Lung (tissue), 12 donors: ENCODE data around the gene CASP8. TPM values are rescaled to one million over a fixed set of nuclear protein-coding genes. Genes with fewer than 3 reads are reported as not detected.
"Not testable (repeated sequence)": the region's sequence is repeated elsewhere in the genome, so short reads cannot be mapped to it uniquely, and the experiment has no call there.

ENCODE experiments used
- ATAC-seq: fragments of 200-7000 bp; cut with Tn5 transposase; one replicate; pipeline ENCODE4 v1.9.1; 2020; ENCODE audit warnings: moderate number of reproducible peaks; ENCODE audit not compliant: insufficient read depth, low FRiP score
- DNase-seq, 3 donors: peaks; one replicate each; pipeline ENCODE4 v3.0.0-alpha.2; 2013 to 2017
- H3K27ac ChIP-seq, 2 donors: one replicate each; pipeline ENCODE4 v1.5.1; 2013; ENCODE audit warnings: mild to moderate bottlenecking in 2 of 2, moderate library complexity in 2 of 2, control low read depth in 1 of 2, inconsistent platforms in 1 of 2, low read depth in 1 of 2, low read length in 1 of 2
- H3K27me3 ChIP-seq, 3 donors: one replicate each; pipeline ENCODE4 v1.5.1; 2013; ENCODE audit warnings: low read length in 2 of 3; ENCODE audit not compliant: control insufficient read depth in 3 of 3, insufficient read depth in 3 of 3
- H3K36me3 ChIP-seq, 4 donors: one replicate each; pipeline ENCODE4 v1.5.1; 2013; ENCODE audit warnings: low read length in 4 of 4, mild to moderate bottlenecking in 1 of 4, moderate library complexity in 1 of 4; ENCODE audit not compliant: control insufficient read depth in 4 of 4, insufficient read depth in 4 of 4
- H3K4me1 ChIP-seq, 5 donors: one replicate each; pipeline ENCODE4 v1.5.1; 2013; ENCODE audit warnings: low read length in 5 of 5, mild to moderate bottlenecking in 2 of 5, moderate library complexity in 1 of 5; ENCODE audit not compliant: control insufficient read depth in 5 of 5, insufficient read depth in 5 of 5
- H3K4me3 ChIP-seq: one replicate; pipeline ENCODE4 v1.5.1; 2013; ENCODE audit warnings: mild to moderate bottlenecking, control low read depth, moderate library complexity
- H3K9ac ChIP-seq, 2 donors: one replicate each; pipeline ENCODE4 v1.5.1; 2013; ENCODE audit warnings: low read length in 2 of 2, control low read depth in 1 of 2; ENCODE audit not compliant: insufficient read depth in 1 of 2
- H3K9me3 ChIP-seq, 4 donors: one replicate each; pipeline ENCODE4 v1.5.1; 2013; ENCODE audit warnings: low read length in 3 of 4, mild to moderate bottlenecking in 1 of 4, moderate library complexity in 1 of 4; ENCODE audit not compliant: control insufficient read depth in 4 of 4, insufficient read depth in 3 of 4
- CTCF ChIP-seq: IDR thresholded peaks from 2 replicates; pipeline ENCODE4 v1.5.1; 2012; ENCODE audit warnings: mild to moderate bottlenecking; ENCODE audit errors: control extremely low read depth, extremely low read depth
- WGBS, 2 donors: extraction: QIAGEN DNeasy Blood & Tissue Kit; methylation state at CpG; one replicate each; pipeline ENCODE4 v1.1.7; 2013; 5-methylcytosine and 5-hydroxymethylcytosine counted together
- polyA plus RNA-seq, 2 donors: library from polyadenylated mRNA; stranded (reverse); fragments of 200-250 nt; gene quantifications; one replicate each; pipeline ENCODE4 v1.2.1, GENCODE V29; 2013
- total RNA-seq, 2 donors: library from RNA; depleted of rRNA in 1 of 2; stranded (reverse); fragments of >200 nt in 1 of 2; gene quantifications; one replicate each; pipeline ENCODE4 v1.2.1, GENCODE V29; 2014 to 2021
- donor health status: control.
- donor health status: control.
- donor health status: Bipolar disorder and iron deficiency.
- donor health status: healthy.
- donor health status: DM: yes; HTN: yes; CAD: no.

Gene CASP8
- total and polyA plus RNA-seq, 4 donors: 18.2 to 32.3 (median 23.5) TPM

GRCh38 chr2:201280191-201281040 lies 20.1 kb downstream of the CASP8 start:
- no peak for TF ChIP-seq CTCF
- DNase-seq (no peak), ATAC-seq (no peak)
- no peaks in the 10 kb centered on the region for H3K27me3 ChIP-seq
- no peak overlapping the region for H3K4me3 ChIP-seq
- WGBS, 2 donors: 83 to 84% methylated on average over 3 of the region's 3 CpGs
- H3K9ac ChIP-seq: no peak overlapping the region
- H3K4me1 ChIP-seq: no peaks in the 10 kb centered on the region
- no peak overlapping the region for H3K27ac ChIP-seq
- H3K36me3 ChIP-seq: peaks cover 0 to 16% (median 8%) of the 10 kb centered on the region in 4 donors
- no peaks in the 10 kb centered on the region for H3K9me3 ChIP-seq

GRCh38 chr2:201285499-201285898 lies 25.2 kb downstream of the CASP8 start:
- Histone ChIP-seq H3K36me3 (peaks cover 11 to 30% (median 24%) of the 10 kb centered on the region in 4 donors), H3K4me3 (no peak overlapping the region), H3K9ac (no peak overlapping the region), H3K27ac (no peak overlapping the region), H3K4me1 (no peaks in the 10 kb centered on the region), H3K9me3 (no peaks in the 10 kb centered on the region), H3K27me3 (no peaks in the 10 kb centered on the region)
- WGBS, 2 donors: 89 to 92% methylated on average over 1 of the region's 1 CpG
- DNase-seq: peak in 2 of 3 donors; percentile 40 to 68
- TF ChIP-seq CTCF: no peak
- no peak for ATAC-seq

DNA sequence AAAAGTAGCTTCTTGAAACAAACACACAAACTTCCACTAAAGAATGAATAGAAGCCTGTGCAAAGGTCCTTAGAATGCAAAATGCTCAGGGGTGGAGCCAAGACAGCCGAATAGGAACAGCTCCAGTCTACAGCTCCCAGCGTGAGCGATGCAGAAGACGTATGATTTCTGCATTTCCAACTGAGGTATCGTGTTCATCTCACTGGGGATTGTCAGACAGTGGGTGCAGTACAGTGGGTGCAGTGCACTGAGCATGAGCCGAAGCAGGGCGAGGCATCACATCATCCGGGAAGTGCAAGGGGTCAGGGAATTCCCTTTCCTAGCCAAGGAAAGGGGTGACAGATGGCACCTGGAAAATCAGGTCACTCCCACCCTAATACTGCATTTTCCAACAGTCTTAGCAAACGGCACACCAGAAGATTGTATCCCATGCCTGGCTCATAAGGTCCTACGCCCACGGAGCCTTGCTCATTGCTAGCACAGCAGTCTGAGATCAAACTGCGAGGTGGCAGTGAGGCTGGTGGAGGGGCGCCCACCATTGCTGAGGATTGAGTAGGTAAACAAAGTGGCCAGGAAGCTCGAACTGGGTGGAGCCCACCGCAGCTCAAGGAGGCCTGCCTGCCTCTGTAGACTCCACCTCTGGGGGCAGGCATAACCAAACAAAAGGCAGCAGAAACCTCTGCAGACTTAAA lies 30.3 kb downstream of the CASP8 start:
- not testable (repeated sequence) for DNase-seq, ATAC-seq, H3K27ac ChIP-seq, H3K27me3 ChIP-seq, H3K4me1 ChIP-seq, H3K9me3 ChIP-seq, H3K9ac ChIP-seq, H3K4me3 ChIP-seq
- peaks cover 7 to 26% (median 21%) of the 10 kb centered on the region in 4 donors for H3K36me3 ChIP-seq
- WGBS, 2 donors: 89 to 95% methylated on average over 15 of the region's 15 CpGs

DNA sequence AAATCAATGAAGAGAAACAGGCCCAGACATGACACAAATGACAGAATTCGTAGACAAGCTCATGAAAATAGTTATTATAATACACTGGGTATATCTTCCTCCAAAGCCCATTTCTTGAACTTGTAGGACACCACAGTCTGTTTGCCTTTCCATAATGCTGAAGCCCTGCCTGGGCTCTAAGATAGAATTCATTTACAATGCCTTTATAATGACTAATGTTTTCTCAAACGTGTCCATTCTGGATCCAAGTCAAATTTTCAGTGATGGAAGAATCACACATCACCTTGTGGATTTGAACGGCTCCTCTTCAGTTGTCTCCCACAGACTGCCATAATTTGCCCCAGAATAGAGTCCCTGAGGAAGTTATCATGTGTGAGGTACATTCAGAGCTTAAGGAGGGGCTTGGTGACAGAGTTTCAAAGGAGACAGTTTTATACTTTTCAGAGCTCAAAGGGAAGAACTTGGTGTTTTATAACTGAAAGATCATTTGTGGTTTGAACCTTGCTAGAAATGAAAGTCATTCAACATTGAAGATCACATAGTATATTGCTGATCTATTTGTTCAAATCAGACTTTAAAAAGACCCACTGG lies 38.2 kb downstream of the CASP8 start:
- H3K4me3 ChIP-seq: no peak overlapping the region
- peaks cover 0 to 4% (median 0%) of the 10 kb centered on the region in 4 donors for H3K9me3 ChIP-seq
- no peak overlapping the region for H3K9ac ChIP-seq
- DNase-seq (no peak), ATAC-seq (no peak)
- 65 to 90% methylated on average over 3 of the region's 3 CpGs for WGBS, 2 donors
- TF ChIP-seq CTCF: no peak
- peaks cover 0 to 5% (median under 1%) of the 10 kb centered on the region in 4 donors for H3K36me3 ChIP-seq
- H3K27me3 ChIP-seq: no peaks in the 10 kb centered on the region
- H3K4me1 ChIP-seq: no peaks in the 10 kb centered on the region
- no peak overlapping the region for H3K27ac ChIP-seq

DNA sequence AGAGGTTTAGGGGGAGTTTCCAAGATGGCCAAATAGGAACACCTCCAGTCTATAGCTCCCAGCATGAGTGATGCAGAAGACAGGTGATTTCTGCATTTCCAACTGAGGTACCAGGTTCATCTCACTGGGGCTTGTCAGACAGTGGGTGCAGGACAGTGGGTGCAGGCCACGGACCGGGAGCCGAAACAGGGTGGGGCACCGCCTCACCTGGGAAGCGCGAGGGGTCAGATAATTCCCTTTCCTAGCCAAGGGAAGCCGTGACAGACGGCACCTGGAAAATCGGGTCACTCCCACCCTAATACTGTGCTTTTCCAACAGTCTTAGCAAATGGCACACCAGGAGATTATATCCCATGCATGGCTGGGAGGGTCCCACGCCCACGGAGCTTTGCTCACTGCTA lies 39.6 kb downstream of the CASP8 start:
- H3K9ac ChIP-seq, H3K4me3 ChIP-seq, DNase-seq, H3K36me3 ChIP-seq, H3K27me3 ChIP-seq, H3K9me3 ChIP-seq, H3K4me1 ChIP-seq, H3K27ac ChIP-seq, ATAC-seq: not testable (repeated sequence)
- 97 to 98% methylated on average over 11 of the region's 11 CpGs for WGBS, 2 donors
